Panc1 (cell line): Measurements from ENCODE around the gene VIPR2. TPM values are rescaled to one million over a fixed set of nuclear protein-coding genes. Genes with fewer than 3 reads are reported as not detected.

Experiments used
- ATAC-seq: fragments of 200-7000 bp; cut with Tn5 transposase; 2 replicates; pipeline ENCODE4 v1.9.1; 2020; ENCODE audit warnings: mild to moderate bottlenecking, moderate library complexity
- BruUV-seq: library from RNA; stranded (reverse); fragments of 400-500 nt; replicated peaks from 2 replicates; lab custom pipeline; 2021; lab: Mats Ljungman, UMichigan
- CTCF ChIA-PET: fragments of 300-600 bp; sonication (Branson Sonifier 250); formaldehyde crosslinking; loops from one replicate; lab custom pipeline; 2022; ENCODE audit warnings: antibody characterized with exemption; lab: Charles Lee
- POLR2A ChIA-PET: fragments of 300-600 bp; sonication (Branson Sonifier 250); formaldehyde crosslinking; loops from one replicate; lab custom pipeline; 2022; ENCODE audit warnings: antibody characterized with exemption; lab: Charles Lee
- DNase-seq: peaks from one replicate; pipeline ENCODE4 v3.0.0-alpha.2; 2010; ENCODE audit warnings: low read depth, low spot score
- H3K27ac ChIP-seq: 2 replicates; pipeline ENCODE4 v1.5.1; 2011; ENCODE audit warnings: mild to moderate bottlenecking, low read length, inconsistent platforms
- H3K27me3 ChIP-seq: fragments of 200-500 bp; sonication (Bioruptor generic); 2 replicates; pipeline ENCODE4 v1.6.0; 2014; ENCODE audit warnings: low read length, inconsistent platforms; ENCODE audit not compliant: control insufficient read depth, insufficient read depth
- H3K36me3 ChIP-seq: fragments of 200-500 bp; sonication (Bioruptor generic); 2 replicates; pipeline ENCODE4 v1.5.1; 2014; ENCODE audit warnings: inconsistent platforms, mild to moderate bottlenecking, low read length, moderate library complexity; ENCODE audit not compliant: control insufficient read depth, insufficient read depth
- H3K4me1 ChIP-seq: 2 replicates; pipeline ENCODE4 v1.5.1; 2011; ENCODE audit warnings: inconsistent platforms, mild to moderate bottlenecking, low read length, moderate library complexity; ENCODE audit not compliant: control insufficient read depth, insufficient read depth
- H3K4me3 ChIP-seq, 2 experiments: 2 replicates each; pipeline ENCODE4 v1.5.1; 2011 to 2012; ENCODE audit warnings: low read depth in 2 of 2, low read length in 2 of 2, mild to moderate bottlenecking in 2 of 2, inconsistent platforms in 1 of 2, moderate library complexity in 1 of 2
- H3K9me3 ChIP-seq: fragments of 200-500 bp; sonication (Bioruptor generic); 2 replicates; pipeline ENCODE4 v1.5.1; 2014; ENCODE audit warnings: low read depth, mild to moderate bottlenecking, inconsistent platforms, low read length, moderate library complexity; ENCODE audit not compliant: control insufficient read depth, insufficient read depth
- CTCF ChIP-seq: fragments of 450-650 bp; IDR thresholded peaks from 2 replicates; pipeline ENCODE4 v1.5.1; 2017; ENCODE audit warnings: mild to moderate bottlenecking
- POLR2AphosphoS5 ChIP-seq: IDR thresholded peaks from 2 replicates; pipeline ENCODE4 v1.6.1; 2012; ENCODE audit warnings: mild to moderate bottlenecking, low read depth, low read length, moderate library complexity
- REST ChIP-seq, 2 experiments: IDR thresholded peaks; 2 replicates each; pipeline ENCODE4 v1.6.1; 2011 to 2012; ENCODE audit warnings: low read depth in 2 of 2, control low read depth in 1 of 2, low read length in 1 of 2, mild to moderate bottlenecking in 1 of 2, moderate library complexity in 1 of 2; ENCODE audit not compliant: insufficient read depth in 1 of 2
- SIN3A ChIP-seq: IDR thresholded peaks from 2 replicates; pipeline ENCODE4 v1.6.1; 2012; ENCODE audit warnings: low read depth, mild to moderate bottlenecking, low read length, moderate library complexity, borderline replicate concordance; ENCODE audit not compliant: insufficient read depth
- TCF7L2 ChIP-seq: IDR thresholded peaks from 2 replicates; pipeline ENCODE4 v1.6.1; 2011; ENCODE audit warnings: mild to moderate bottlenecking, low read depth, low read length, inconsistent platforms
- in situ Hi-C: cut with HindIII; loops from 2 replicates; pipeline ENCODE4 v1.10.0; 2016; ENCODE audit warnings: low sequenced_read_pairs, low pct_unique_long_range_greater_than_20kb
- intact Hi-C: fragments of 100-400 bp; cut with micrococcal nuclease; formaldehyde crosslinking; loops from one replicate; pipeline ENCODE4 v1.10.0; 2022; ENCODE audit not compliant: unreplicated experiment
- total RNA-seq: library from RNA; stranded (reverse); gene quantifications from one replicate; pipeline ENCODE4 v1.2.1, GENCODE V29; 2021; ENCODE audit not compliant: unreplicated experiment

VIPR2 gene
- total RNA-seq, 1 experiment from 2014 or later, result not detected

GRCh38 chr7:159160450-159160849 is 15.8 kb upstream of the VIPR2 start:
- intact Hi-C loops, result no loop called here
- H3K4me1 ChIP-seq, result no peaks in the 10 kb centered on the region
- peaks cover 4% of the 10 kb centered on the region; the same call in 1 of the 2 replicates for H3K9me3 ChIP-seq
- no peak overlapping the region for H3K4me3 ChIP-seq
- CTCF ChIA-PET, result no interaction called here
- no peak for TF ChIP-seq SIN3A
- TF ChIP-seq REST (IDR thresholded peaks at IDR 0.05; ENCODE audit: insufficient read depth in 1 of 2, low read depth in 2 of 2, low read length in 1 of 2), result no peak
- TF ChIP-seq TCF7L2, result no peak
- no peak for TF ChIP-seq CTCF
- TF ChIP-seq POLR2AphosphoS5, result no peak
- H3K36me3 ChIP-seq, result no peaks in the 10 kb centered on the region
- no peak for DNase-seq
- ATAC-seq, result no peak
- H3K27me3 ChIP-seq, result no peaks in the 10 kb centered on the region
- POLR2A ChIA-PET, result interaction anchor here (0.7 kb wide), 1 partner anchor 327 kb away, joined by 5 read pairs; no protein-coding TSS in a partner anchor
- no peak overlapping the region for H3K27ac ChIP-seq
- no TSS peak for BruUV-seq
- in situ Hi-C loops, result no loop called here

GRCh38 chr7:159159731-159160130 is 15.1 kb upstream of the VIPR2 start:
- H3K36me3 ChIP-seq, result no peaks in the 10 kb centered on the region
- no peak for DNase-seq
- ChIA-PET POLR2A (no interaction called here), CTCF (no interaction called here)
- TF ChIP-seq POLR2AphosphoS5 (no peak), REST (IDR thresholded peaks at IDR 0.05; ENCODE audit: insufficient read depth in 1 of 2, low read depth in 2 of 2, low read length in 1 of 2) (no peak), TCF7L2 (no peak), CTCF (no peak), SIN3A (no peak)
- no peak for ATAC-seq
- H3K27me3 ChIP-seq, result no peaks in the 10 kb centered on the region
- no TSS peak for BruUV-seq
- no peaks in the 10 kb centered on the region for H3K9me3 ChIP-seq
- no peak overlapping the region for H3K4me3 ChIP-seq
- in situ Hi-C loops, result no loop called here
- no peaks in the 10 kb centered on the region for H3K4me1 ChIP-seq
- intact Hi-C loops, result no loop called here
- no peak overlapping the region for H3K27ac ChIP-seq
